ENCODE data around the gene AFF3.

The AFF3 gene

DNA sequence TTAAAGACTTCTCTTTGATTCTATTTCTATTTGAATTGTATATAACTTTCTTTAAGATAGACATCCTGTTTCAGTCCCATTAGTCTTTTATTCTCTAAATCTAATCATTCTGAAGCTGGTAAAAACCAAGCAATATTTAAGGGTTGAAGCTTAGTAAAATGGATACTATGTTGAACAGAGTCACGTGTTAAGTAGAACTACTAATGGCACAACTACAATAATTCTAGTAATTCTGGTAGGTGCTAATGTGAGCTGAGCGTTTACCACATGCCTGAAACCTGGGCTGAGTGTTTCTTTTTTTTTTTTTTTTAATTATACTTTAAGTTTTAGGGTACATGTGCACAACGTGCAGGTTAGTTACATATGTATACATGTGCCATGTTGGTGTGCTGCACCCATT is 8.9 kb upstream of the AFF3 start:
- DNase-seq (ENCODE audit: low read depth in 2 of 2, low spot score in 1 of 2): no peak

DNA sequence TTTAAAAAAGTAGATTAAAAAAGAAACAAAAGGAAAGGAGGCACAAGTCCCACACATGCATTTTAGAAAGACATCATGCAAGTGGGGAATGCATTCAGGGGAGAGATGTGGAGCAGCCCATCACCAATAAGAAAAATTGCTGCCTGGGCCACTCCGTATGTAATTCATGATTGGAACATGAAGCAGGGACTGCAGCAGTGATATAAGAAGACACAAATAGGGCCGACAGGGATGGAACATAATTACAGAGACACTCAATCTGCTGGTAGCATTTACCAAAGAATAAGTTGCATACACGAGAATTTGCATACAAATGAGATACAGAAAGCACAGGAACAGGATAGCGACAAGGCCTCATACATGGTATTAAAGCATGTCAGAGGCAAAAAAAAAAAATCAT is 6.5 kb upstream of the AFF3 start:
- no peak for DNase-seq (ENCODE audit: low read depth in 2 of 2, low spot score in 1 of 2)

DNA sequence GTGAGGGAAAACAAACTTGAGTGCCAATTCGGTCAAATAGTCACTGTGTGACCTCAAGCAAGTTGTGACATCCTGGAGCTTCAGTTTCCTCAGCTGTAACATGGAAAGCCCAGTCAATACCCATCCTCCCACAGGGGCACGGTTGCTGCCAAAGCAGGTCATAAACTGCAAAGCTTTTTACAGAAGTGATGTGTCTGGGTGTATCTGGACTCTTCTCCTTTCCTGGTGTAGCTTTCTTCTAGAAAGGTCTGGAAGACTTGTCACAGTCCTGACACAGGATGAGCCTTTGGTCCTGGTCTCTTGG is 4.2 kb upstream of the AFF3 start:
- DNase-seq (ENCODE audit: low read depth in 2 of 2, low spot score in 1 of 2): no peak

DNA sequence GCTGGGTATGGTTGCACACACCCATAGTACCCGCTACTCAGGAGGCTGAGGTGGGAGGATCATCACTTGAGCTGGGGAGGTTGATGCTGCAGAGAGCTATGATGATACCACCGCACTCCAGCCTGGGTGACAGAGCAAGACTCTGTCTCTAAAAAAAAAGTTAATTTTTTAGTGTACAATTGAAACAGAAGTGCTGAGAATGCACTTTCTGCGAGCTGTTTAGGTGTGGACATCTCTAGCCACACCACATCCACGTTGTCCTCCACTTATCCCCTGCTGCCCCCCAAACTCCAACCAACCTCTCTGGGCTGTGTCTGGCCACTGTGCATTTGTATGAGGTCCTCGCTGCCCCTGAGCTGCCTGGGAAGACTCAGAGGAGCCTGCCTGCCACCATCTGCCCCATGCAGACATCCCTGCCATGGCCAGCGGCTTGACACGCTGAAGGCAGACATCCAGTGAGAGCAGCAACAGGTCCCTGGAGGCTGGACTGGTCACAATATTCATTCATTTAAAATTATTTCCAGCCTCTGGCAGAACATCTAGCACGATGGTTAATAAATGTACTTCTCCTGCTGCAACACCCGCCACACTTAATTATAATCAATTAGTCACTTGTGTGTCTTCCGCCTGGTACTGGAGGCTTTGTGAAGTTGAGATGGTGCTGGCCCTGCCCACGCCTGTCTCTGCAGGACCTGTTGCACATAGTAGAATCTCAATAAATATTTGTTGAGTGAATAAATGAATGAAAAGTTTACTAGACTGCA is 3.7 kb upstream of the AFF3 start:
- no peak for DNase-seq (ENCODE audit: low read depth in 2 of 2, low spot score in 1 of 2)

DNA sequence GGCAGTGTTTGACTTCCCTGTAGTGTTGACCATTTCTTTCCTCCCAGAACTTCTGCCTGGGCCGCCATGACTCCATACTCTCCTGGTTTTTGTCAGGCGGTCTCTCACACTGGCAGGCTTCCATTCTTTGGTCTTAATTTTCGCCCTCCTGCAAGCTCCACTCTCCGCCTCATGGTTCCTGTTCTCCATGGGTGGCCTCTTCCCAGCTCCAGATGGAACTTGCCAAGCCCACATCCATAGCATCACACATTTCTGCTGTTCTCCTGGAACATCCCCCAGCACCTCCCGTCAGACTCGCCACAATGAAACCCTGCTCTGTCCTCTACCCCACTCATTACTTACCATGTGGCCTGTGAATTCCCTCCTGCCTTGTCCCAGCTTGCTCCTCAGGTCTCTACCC is 896 bp upstream of the AFF3 start:
- no peak for DNase-seq (ENCODE audit: low read depth in 2 of 2, low spot score in 1 of 2)

DNA sequence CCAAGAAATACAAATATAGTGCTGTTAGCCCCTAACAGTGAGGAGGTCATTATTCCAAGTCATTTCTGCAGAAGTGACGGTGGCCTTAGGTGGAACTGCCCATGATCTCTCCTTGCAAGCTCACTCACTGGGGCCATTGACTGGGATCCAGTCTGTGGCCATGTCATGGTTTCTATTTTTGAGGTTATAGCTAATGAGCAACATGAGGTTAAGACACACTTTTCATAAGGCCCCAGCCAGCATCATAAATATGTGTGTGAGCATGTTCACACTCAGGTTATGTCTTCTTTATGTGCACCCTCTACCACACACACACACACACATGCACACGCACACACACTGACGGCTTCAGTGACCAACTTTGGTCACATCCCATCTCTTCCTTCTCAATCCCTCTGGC is 484 bp downstream of the AFF3 start:
- DNase-seq (ENCODE audit: low read depth in 2 of 2, low spot score in 1 of 2): no peak

DNA sequence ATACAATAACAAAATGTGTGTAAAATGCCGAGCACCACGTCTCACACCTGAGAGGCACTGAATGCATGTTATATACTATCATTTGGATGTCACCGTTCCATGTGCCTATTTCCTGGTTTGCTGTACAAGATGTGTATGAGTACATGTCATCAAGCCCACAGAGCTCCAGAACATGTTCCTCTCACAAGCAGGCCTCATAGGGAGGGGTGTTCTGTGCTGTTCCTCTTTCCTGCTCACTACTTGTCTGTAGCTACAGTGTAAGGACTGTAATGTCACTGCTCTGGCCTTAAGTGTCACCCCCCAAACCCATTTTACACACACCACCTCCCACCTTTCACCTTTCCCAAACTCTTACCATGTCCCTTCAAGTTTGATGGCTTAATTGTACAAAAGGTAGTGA is 1.8 kb downstream of the AFF3 start:
- DNase-seq (ENCODE audit: low read depth in 2 of 2, low spot score in 1 of 2): no peak

DNA sequence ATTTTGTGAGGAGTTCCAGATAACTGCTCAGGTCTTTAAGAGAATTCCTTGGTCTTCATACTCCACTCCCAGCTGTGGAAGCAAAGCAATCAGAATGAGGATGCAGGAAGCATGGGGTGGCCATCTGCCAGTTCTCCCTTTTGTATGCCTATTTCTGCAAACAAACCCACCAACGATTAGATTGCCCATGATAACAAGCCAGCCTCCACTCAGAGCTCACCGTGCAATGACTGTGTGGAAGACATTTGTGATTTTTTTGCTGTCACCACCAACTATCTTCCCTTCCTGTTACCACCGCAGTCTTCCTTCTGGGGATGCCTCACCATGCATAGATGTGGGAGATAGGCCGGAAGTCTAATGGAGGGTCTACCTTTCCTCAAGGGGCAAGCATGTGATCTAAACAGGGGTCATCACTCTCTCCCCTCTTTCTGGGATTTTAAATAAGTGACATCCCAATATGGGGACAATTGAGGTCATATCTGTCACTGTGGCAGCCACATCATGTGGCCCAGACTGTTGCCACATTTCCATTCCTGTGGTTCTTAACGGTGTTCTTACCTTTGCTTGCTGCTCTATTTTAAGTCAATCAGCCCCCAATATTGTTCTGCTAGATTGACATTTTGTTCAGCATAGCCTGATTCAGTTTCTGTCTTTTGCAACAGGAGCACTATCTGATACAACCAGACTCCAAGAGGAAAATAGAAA is 4.4 kb downstream of the AFF3 start:
- no peak for DNase-seq (ENCODE audit: low read depth in 2 of 2, low spot score in 1 of 2)

DNA sequence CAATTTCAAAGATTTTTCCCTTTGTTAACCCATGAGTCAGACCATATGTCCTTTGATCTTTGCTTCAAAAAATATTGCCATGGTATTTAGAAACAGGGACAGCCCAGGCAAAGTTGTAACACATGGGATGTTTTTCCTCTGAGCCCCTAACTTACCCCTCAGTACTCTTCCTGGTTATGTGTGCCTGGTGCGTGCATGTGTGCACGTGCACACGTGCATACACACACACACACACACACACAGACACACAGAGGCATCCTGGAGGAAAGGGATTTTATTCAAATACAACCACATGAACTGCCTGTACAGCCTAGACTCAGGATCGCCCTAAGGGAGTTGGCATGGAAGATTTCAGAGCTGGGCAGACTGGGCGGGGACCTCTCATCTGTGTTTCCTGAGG is 5.1 kb downstream of the AFF3 start:
- DNase-seq (ENCODE audit: low read depth in 2 of 2, low spot score in 1 of 2): no peak

DNA sequence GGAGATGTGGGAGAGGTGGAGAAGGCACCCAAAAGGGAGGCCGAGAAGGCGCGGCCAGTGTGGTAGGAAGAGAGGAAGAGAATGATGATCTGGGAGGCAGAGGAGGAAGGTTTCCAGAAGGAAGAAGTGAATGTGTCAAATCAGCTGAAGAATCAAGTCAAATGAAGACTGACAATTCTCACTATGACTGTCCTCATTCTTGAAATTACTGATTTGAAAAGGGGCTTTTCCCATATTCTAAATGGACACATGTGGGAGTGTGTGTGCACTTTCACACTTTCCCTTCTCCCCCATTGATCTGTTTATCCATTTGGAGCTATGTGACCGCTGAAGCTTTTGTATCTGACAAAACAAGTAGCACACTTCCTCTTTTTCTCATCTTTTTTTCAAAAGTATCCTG is 6.1 kb downstream of the AFF3 start:
- DNase-seq (ENCODE audit: low read depth in 2 of 2, low spot score in 1 of 2): no peak

DNA sequence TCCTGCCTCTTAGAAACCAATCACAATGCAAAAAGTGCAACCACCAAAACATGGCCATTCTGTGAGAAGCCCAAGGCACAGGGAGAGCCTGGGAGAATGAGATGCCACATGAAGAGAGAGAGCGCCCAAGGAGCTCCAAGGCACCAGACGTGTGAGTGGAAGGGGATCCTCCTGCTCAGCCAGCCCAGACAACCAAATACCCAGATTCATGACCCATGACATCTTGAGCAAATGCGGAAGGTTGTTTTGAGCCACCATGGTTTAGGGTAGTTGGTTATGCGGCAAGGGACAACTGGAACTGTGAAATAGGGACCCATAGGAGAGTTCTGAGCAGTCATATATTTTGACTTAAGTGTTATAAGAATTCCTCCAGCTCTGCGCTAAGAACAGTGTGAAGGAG is 7.0 kb downstream of the AFF3 start:
- no peak for DNase-seq (ENCODE audit: low read depth in 2 of 2, low spot score in 1 of 2)

DNA sequence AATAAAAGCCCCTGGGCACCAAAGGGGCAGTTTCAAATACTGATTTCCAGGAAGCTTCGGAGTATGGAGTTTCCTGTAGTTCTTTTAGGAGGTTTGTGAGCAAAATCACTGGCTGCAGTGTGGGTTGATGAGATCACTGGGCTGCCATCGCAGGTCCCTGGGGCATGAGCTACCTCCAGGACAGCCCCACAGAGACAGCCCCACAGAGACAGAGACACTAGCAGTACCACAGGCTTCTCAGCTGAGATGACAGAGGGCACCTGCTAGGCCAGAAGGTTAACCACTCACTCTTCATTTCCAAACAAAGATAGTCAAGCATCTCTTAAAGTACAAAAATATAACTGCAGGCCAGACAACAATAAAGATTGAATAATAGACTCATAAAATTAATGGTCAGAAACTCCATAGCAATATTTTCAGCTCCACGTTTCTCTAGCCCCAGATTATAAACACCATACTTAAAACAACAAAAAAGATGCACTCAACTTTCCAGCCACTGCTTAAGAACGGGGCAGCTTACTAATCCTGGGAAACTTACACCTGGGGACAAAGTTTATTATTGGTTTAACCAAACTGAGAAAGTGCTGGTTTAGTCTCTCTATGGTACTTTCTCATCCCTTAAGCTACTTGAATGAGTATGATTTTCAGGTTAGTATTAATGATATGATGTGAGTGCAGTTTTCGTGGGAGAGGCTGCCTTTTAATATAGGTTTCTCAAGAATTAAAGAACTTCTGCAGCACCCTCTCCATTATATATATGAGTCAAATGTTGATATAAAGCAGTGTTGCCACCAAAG is 11.6 kb downstream of the AFF3 start:
- no peak for DNase-seq (ENCODE audit: low read depth in 2 of 2, low spot score in 1 of 2)

DNA sequence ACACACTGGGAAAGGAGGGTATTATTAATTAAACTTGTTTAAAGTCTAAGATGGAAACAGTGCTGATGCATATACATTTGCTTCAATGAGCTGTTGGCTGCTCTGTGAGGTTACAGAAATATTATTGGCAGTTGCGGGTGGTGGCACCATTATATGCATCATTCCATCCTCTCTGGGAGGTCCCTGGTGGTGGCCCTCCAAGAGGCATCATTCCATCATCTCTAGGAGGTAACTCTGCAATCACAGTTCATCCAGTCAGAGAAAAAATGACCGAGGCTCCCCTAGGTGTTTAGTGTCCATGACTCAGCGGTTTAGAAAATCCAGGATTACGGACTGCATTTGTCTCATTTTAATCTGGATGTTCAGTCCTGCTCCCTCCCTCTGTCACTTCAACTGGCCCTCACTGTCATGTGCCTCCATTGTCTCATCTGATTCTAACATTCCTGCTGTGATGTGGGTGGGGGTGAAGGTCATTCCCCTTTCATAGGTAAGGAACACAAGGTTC is 15.4 kb downstream of the AFF3 start:
- DNase-seq (ENCODE audit: low read depth in 2 of 2, low spot score in 1 of 2): no peak

DNA sequence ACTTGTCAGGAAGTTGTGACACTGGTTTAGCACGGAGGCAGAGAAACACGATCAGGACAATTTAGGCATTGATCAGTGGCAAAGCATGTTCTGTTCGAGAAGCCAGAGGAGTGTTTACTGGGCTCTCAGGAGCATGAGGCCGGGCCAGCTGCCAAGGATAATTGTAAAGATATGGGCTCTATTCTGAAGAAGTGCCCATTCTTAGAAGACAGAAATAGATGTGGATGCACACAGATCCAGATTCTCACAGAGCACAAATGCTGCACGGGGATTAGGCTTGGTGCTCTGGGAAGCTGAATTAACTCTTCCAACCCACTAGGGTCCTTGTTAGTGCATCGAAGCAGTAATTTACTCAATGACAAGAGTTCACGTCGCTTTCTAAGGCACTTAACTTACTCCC is 16.2 kb downstream of the AFF3 start:
- DNase-seq (ENCODE audit: low read depth in 2 of 2, low spot score in 1 of 2): no peak

DNA sequence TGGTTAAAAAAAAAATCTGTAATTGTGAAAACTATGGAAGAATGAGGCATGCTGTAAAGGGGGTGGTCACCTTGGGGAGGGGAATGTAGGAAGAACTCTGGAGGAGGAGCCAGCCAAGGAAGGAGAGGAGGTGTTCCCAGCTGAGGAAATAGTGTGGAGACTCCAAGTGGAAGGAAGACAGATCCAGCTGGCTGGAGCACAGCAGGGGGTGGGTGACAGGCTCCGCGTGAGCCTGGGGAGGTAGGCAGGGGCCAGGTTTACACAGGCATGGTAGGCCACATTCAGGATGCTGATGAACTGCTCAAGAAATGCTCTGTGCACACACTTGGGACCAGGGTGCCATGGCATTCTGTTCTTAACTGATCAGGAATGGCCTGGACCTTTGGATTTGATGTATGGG is 16.8 kb downstream of the AFF3 start:
- DNase-seq (ENCODE audit: low read depth in 2 of 2, low spot score in 1 of 2): no peak

DNA sequence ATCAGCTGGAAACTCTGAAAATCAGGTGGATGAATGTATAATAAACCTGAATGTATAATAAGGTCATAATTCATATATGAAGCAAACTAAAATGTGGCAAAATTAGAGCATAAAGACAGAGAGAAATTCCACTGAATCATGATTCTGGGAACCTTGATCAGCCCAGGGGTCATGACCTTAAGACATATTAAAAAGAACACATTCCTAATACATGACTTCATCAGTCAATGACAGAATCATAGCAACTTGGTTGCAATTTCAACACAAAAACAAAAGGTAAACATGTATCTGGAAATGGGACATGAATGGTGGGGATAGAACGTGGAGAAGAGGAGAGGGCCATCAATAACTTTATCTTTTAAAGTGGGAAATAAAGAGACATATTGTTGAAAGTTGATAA is 17.6 kb downstream of the AFF3 start:
- no peak for DNase-seq (ENCODE audit: low read depth in 2 of 2, low spot score in 1 of 2)

DNA sequence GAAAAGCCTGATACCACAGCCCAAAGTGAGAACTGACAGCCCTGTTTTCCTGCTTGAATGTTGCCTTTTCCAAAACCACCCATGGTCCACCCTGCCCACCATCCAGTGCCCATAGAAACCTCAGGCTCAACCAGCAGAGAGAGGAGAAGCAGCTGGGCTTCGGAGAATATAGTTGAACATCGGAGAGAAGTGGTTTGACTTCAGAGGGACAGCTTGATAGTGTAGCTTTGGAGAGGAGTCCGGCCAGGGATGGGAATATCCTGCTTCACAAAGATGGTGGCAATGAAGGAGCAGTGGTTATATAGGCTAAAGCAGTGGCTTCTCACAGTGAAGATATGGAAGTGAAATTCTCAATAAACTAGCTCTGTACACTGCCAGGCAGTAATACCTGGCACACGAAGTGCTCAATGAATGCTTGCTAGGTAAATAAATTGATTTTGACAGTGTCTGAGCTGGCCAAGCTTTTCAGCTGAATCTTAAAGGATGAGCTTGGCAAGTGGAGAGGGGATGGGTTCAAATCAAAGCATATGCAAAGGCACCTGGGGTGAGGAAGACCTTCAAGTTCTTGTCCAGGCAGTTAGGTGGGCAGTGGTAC is 21.2 kb downstream of the AFF3 start:
- no peak for DNase-seq (ENCODE audit: low read depth in 2 of 2, low spot score in 1 of 2)

DNA sequence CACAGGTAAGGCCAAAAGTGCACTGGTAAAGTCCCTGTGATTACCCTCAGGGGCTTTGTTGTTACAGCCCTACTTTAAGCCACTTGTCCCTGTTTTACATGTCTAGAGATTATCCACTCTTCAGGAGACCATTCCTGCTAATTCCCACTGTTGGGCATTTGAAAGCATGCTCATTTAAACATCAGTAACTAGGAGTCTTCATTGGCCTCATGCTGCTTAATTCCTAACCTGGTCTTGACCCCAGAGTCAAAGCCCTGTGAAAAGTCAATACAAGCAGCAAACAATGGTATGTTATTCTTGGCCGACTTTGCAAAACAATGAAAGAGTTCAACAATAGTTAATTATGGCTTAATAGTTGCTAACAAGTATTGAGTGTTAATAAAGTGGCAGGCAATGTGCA is 23.2 kb downstream of the AFF3 start:
- no peak for DNase-seq (ENCODE audit: low read depth in 2 of 2, low spot score in 1 of 2)

DNA sequence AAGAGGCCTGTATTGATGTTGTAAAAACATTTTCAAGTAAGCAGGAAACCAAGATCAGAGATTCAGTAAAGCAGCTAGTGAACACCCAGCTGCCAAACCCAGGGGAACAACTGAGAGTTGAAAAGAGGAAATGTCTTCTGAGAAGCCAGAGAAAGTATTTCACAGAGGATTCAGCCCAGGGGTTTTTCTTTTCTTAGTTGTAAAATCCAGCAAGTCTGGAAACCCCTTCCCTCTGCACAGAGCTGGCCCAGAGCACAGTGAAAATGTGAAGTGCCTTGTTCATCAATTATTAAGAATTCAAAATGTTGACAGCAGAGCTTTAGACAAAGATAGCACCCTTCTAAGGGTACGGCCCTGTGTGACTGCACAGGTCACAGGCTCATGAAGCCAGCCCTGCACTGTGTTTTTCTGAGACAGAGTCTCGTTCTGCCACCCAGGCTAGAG is 28.4 kb downstream of the AFF3 start:
- no peak for DNase-seq (ENCODE audit: low read depth in 2 of 2, low spot score in 1 of 2)

DNA sequence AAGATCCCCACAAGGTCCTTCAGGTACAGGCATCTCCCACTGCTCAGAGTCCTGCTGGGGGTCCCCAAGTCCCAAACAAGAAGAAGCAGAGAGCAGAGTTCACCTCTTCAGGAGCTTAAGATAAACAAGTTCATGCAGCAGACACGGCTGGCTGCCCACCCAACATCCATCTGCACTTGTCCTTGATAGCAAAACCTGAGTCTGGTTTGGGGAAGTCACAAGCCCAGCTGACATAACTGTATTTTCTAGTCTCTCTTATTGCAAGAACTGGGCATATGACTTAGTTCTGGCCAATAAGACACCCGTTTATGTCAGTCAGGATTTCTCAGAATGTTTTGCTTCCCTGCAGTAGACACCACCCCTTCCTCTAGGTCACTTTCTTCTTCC is 31.8 kb downstream of the AFF3 start:
- DNase-seq (ENCODE audit: low read depth in 2 of 2, low spot score in 1 of 2): no peak

DNA sequence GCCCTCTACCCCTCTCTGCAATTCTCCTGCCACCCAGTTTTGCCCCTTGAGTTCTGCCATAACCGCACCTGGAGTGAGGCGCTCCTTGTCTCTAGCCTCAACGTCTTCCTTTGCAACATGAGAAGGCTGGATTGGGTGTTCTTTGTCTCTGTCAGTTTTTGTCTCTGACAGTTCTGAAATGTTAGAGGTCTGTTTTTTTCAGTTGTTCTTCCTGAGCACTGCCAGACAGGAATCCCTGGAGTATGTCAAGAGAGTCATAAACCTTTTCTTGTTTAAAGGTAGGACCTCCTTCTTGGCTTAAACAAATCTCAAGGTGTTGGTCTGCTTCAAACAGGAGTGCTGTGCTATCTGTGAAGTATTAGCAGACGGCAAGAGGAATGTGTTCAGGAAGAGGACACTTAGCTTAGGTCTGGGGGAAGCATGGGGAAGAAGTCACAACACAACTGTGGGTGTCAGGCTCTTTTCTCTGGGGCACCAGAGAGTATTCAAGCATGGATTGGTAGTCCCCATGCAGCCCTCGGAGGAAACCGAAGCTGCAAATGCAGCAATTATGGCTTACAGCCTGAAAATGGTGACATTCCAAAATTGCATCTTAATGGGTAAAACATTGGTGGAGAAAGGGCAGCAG is 32.3 kb downstream of the AFF3 start:
- DNase-seq (ENCODE audit: low read depth in 2 of 2, low spot score in 1 of 2): no peak

All from stimulated activated CD8-positive, alpha-beta memory T cell treated with anti-CD3 and anti-CD28 coated beads, Interleukin-4, amount 100 ng/mL, for 1 hour (primary cell).